K562 (cell line): ENCODE measurements around the gene UCP3. TPM values are rescaled to one million over a fixed set of nuclear protein-coding genes. Genes with fewer than 3 reads are reported as not detected.

Source experiments
- ARID3B ChIP-seq: fragments of 250-450 bp; sonication (Bioruptor Pico); IDR thresholded peaks from 2 replicates; pipeline ENCODE4 v1.4.0; 2020; ENCODE audit warnings: borderline replicate concordance
- ELF2 ChIP-seq: fragments of 250-450 bp; sonication (Bioruptor Pico); IDR thresholded peaks from 2 replicates; pipeline ENCODE4 v1.5.0; 2021; ENCODE audit warnings: mild to moderate bottlenecking
- FOXK2 ChIP-seq, 2 experiments: fragments of 450-650 bp; IDR thresholded peaks in 1 of 2; conservative IDR thresholded peaks in 1 of 2; 2 replicates each; pipeline ENCODE4 v1.6.1; 2016; ENCODE audit warnings: low read depth in 2 of 2, mild to moderate bottlenecking in 1 of 2
- KAT2B ChIP-seq: IDR thresholded peaks from one replicate; pipeline ENCODE4 v1.6.1; 2012; ENCODE audit warnings: low read depth, mild to moderate bottlenecking, control low read depth, inconsistent platforms, low read length, moderate library complexity
- MAFF ChIP-seq: IDR thresholded peaks from 2 replicates; pipeline ENCODE4 v1.6.1; 2012; ENCODE audit warnings: low read length, improper control_type of control experiment
- MBD1 ChIP-seq: fragments of 250-450 bp; sonication (Bioruptor Pico); IDR thresholded peaks from 2 replicates; pipeline ENCODE4 v1.8.0; 2022; ENCODE audit warnings: inconsistent platforms
- MTA3 ChIP-seq: fragments of 450-650 bp; formaldehyde crosslinking; IDR thresholded peaks from 2 replicates; pipeline ENCODE4 v1.6.1; 2017; ENCODE audit warnings: mild to moderate bottlenecking, borderline replicate concordance
- NCOA4 ChIP-seq: fragments of 450-650 bp; IDR thresholded peaks from 2 replicates; pipeline ENCODE4 v1.6.1; 2018; ENCODE audit warnings: mild to moderate bottlenecking; ENCODE audit not compliant: partially characterized antibody
- NONO ChIP-seq, 2 experiments: fragments of 200-400 bp in 1 of 2; fragments of 450-650 bp in 1 of 2; formaldehyde crosslinking in 1 of 2; IDR thresholded peaks; 2 replicates each; pipeline ENCODE4 v1.6.1; 2017; ENCODE audit warnings: low read depth in 2 of 2, mild to moderate bottlenecking in 2 of 2, moderate library complexity in 2 of 2, low read length in 1 of 2
- POLR3A ChIP-seq: IDR thresholded peaks from 2 replicates; pipeline ENCODE4 v1.6.1; 2011; ENCODE audit warnings: borderline replicate concordance, mild to moderate bottlenecking, moderate library complexity; ENCODE audit not compliant: insufficient read length, insufficient read depth; ENCODE audit errors: extremely low read depth
- PPARD ChIP-seq: fragments of 250-450 bp; sonication (Bioruptor Pico); IDR thresholded peaks from 2 replicates; pipeline ENCODE4 v1.8.0; 2022; ENCODE audit warnings: inconsistent platforms, mild to moderate bottlenecking, moderate library complexity
- PYGO2 ChIP-seq: fragments of 450-650 bp; IDR thresholded peaks from 2 replicates; pipeline ENCODE4 v1.6.1; 2016; ENCODE audit warnings: mild to moderate bottlenecking, missing genetic modification characterization, moderate library complexity, missing compliant biosample characterization
- SAFB ChIP-seq: fragments of 200-400 bp; formaldehyde crosslinking; IDR thresholded peaks from 2 replicates; pipeline ENCODE4 v1.6.1; 2017; ENCODE audit warnings: low read depth, low read length, borderline replicate concordance
- SNIP1 ChIP-seq: fragments of 450-650 bp; IDR thresholded peaks from 2 replicates; pipeline ENCODE4 v1.7.1; 2017; ENCODE audit warnings: low read depth, mild to moderate bottlenecking
- SRSF1 ChIP-seq: fragments of 200-400 bp; formaldehyde crosslinking; IDR thresholded peaks from 2 replicates; pipeline ENCODE4 v1.6.1; 2017; ENCODE audit warnings: mild to moderate bottlenecking, low read depth, low read length, moderate library complexity
- THRA ChIP-seq: fragments of 450-650 bp; IDR thresholded peaks from 2 replicates; pipeline ENCODE4 v1.6.1; 2017; ENCODE audit warnings: mild to moderate bottlenecking, moderate library complexity
- ZFP30 ChIP-seq: fragments of 250-450 bp; sonication (Bioruptor Pico); IDR thresholded peaks from 2 replicates; pipeline ENCODE4 v1.8.0; 2022; ENCODE audit warnings: moderate library complexity, mild to moderate bottlenecking, inconsistent platforms, borderline replicate concordance
- ZNF408 ChIP-seq: fragments of 250-450 bp; sonication (Bioruptor Pico); IDR thresholded peaks from 2 replicates; pipeline ENCODE4 v1.4.0; 2020; ENCODE audit warnings: low read depth, mild to moderate bottlenecking, moderate library complexity
- ZNF507 ChIP-seq: conservative IDR thresholded peaks from 2 replicates; pipeline ENCODE4 v1.6.1; 2017; ENCODE audit warnings: missing genetic modification characterization, missing compliant biosample characterization
- polyA plus RNA-seq, 8 experiments: library from polyadenylated mRNA; depleted of rRNA in 4 of 8; stranded (reverse) in 5 of 8; unstranded in 3 of 8; fragments of >200 nt; fragmentation: Nextera tagmentation in 2 of 8; fragmentation: Illumina TruSeq in 1 of 8; extraction: Ambion mirVana in 2 of 8; extraction: Trizol in 1 of 8; gene quantifications; 2 replicates each; pipeline versions ENCODE4 v1.2.1 to v1.2.3, GENCODE V29; 2011 to 2014; ENCODE audit warnings: inconsistent platforms in 1 of 8, missing spikeins in 1 of 8
- total RNA-seq, 7 experiments: library from RNA; depleted of rRNA in 6 of 7; stranded (reverse); fragments of >200 nt in 6 of 7; fragmentation: Illumina TruSeq in 2 of 7; extraction: Trizol in 2 of 7; gene quantifications; 2 replicates each; pipeline versions ENCODE4 v1.2.1 to v1.2.3, GENCODE V29; 2011 to 2021; ENCODE audit warnings: low replicate concordance in 1 of 7

Gene UCP3
- total and polyA plus RNA-seq, 9 of the 15 experiments (the other 6 are each of a cell fraction or from before 2014, with no cell fraction given): 0.05 to 0.65 (median 0.25) TPM; not detected in 2

GRCh38 chr11:74011360-74012073, 2.6 kb upstream of the UCP3 start (continued):
- TF ChIP-seq NCOA4: peak; percentile 33
- peak; percentile 83; the same call in 1 of the 2 replicates for TF ChIP-seq MTA3
- TF ChIP-seq ZFP30: no peak
- TF ChIP-seq SRSF1: no peak
- TF ChIP-seq MBD1 (CRISPR knock-in tag): no peak
- TF ChIP-seq SNIP1: no peak
- TF ChIP-seq MAFF: no peak
- TF ChIP-seq ELF2 (CRISPR knock-in tag): no peak
- TF ChIP-seq POLR3A: peak; percentile 6
- TF ChIP-seq NONO (IDR thresholded peaks at IDR 0.05; ENCODE audit: low read depth in 2 of 2, low read length in 1 of 2): peak in 1 of 2 experiments; percentile 85; a peak in 2 of 4 replicates
- TF ChIP-seq THRA: no peak
- no peak for TF ChIP-seq PPARD (CRISPR knock-in tag)
- no peak for TF ChIP-seq ZNF408 (CRISPR knock-in tag)
- TF ChIP-seq SAFB: no peak
- no peak for TF ChIP-seq KAT2B
- TF ChIP-seq PYGO2: no peak; the same call in 1 of the 2 replicates
- no peak for TF ChIP-seq ARID3B (CRISPR knock-in tag)
- TF ChIP-seq FOXK2 (conservative IDR thresholded peaks at IDR 0.05 in 1 of 2, IDR thresholded peaks at IDR 0.05 in 1 of 2; ENCODE audit: low read depth in 2 of 2): peak; percentile 49 to 75; a peak in 3 of 4 replicates
- TF ChIP-seq ZNF507 (tag): no peak
